HEK293 (cell line): ENCODE data around the gene HAUS5.
A peak's percentile ranks its signal among the peaks of the same experiment; 100 is the strongest.
"Not testable (repeated sequence)": the region's sequence is repeated elsewhere in the genome, so short reads cannot be mapped to it uniquely, and the experiment has no call there.

Experiments used
- CTCF ChIA-PET: fragments of 350-600 bp; formaldehyde crosslinking; extraction: SDS; loops from one replicate; lab custom pipeline; 2021; ENCODE audit warnings: antibody characterized with exemption; lab: Yijun Ruan, JAX
- POLR2A ChIA-PET: fragments of 300-600 bp; formaldehyde crosslinking; extraction: SDS; loops from one replicate; lab custom pipeline; 2020; ENCODE audit warnings: antibody characterized with exemption, inconsistent platforms; lab: Yijun Ruan, JAX
- H3K27ac ChIP-seq: fragments of 200-500 bp; sonication (Bioruptor generic); 2 replicates; pipeline ENCODE4 v1.5.1; 2014; ENCODE audit warnings: low read depth, low read length, control low read depth, inconsistent platforms; ENCODE audit errors: extremely low read depth
- H3K36me3 ChIP-seq, 2 experiments: fragments of 200-500 bp in 1 of 2; sonication (Bioruptor generic) in 1 of 2; 1 replicate in 1 of 2; 2 replicates in 1 of 2; pipeline ENCODE4 v1.5.1; 2014 to 2017; ENCODE audit warnings: inconsistent platforms in 2 of 2, low read length in 2 of 2; ENCODE audit not compliant: control insufficient read depth in 2 of 2, insufficient read depth in 1 of 2
- H3K4me1 ChIP-seq: fragments of 200-500 bp; sonication (Bioruptor generic); 2 replicates; pipeline ENCODE4 v1.5.1; 2014; ENCODE audit warnings: mild to moderate bottlenecking, low read length, inconsistent platforms; ENCODE audit not compliant: control insufficient read depth, insufficient read depth
- H3K4me3 ChIP-seq: 2 replicates; pipeline ENCODE4 v1.5.1; 2011; ENCODE audit warnings: low read depth, mild to moderate bottlenecking, control low read depth, low read length, moderate library complexity
- H3K9me3 ChIP-seq: fragments of 200-500 bp; sonication (Bioruptor generic); 2 replicates; pipeline ENCODE4 v1.5.1; 2014; ENCODE audit warnings: low read depth, low read length, inconsistent platforms; ENCODE audit not compliant: control insufficient read depth, insufficient read depth
- AEBP2 ChIP-seq: fragments of 450-650 bp; formaldehyde crosslinking; IDR thresholded peaks from 2 replicates; pipeline ENCODE4 v1.5.1; 2016; ENCODE audit warnings: missing biosample characterization, missing genetic modification characterization, borderline replicate concordance
- IKZF3 ChIP-seq: fragments of 450-650 bp; IDR thresholded peaks from 2 replicates; pipeline ENCODE4 v1.5.0; 2018; ENCODE audit warnings: missing biosample characterization, mild to moderate bottlenecking, missing genetic modification characterization, moderate library complexity
- SETDB1 ChIP-seq: IDR thresholded peaks from one replicate; pipeline ENCODE4 v1.6.1; 2017; ENCODE audit warnings: mild to moderate bottlenecking, low read length, moderate library complexity, mixed read lengths; ENCODE audit not compliant: insufficient read length
- SP3 ChIP-seq: fragments of 450-650 bp; formaldehyde crosslinking; IDR thresholded peaks from 2 replicates; pipeline ENCODE4 v1.5.1; 2016; ENCODE audit warnings: missing biosample characterization, missing genetic modification characterization
- YY1 ChIP-seq: fragments of 450-650 bp; formaldehyde crosslinking; IDR thresholded peaks from 2 replicates; pipeline ENCODE4 v1.5.1; 2018; ENCODE audit warnings: missing biosample characterization, missing genetic modification characterization
- ZBTB1 ChIP-seq: fragments of 450-650 bp; formaldehyde crosslinking; IDR thresholded peaks from 2 replicates; pipeline ENCODE4 v1.5.1; 2016; ENCODE audit warnings: missing biosample characterization, missing genetic modification characterization
- ZBTB17 ChIP-seq: fragments of 450-650 bp; formaldehyde crosslinking; IDR thresholded peaks from 2 replicates; pipeline ENCODE4 v1.5.1; 2016; ENCODE audit warnings: missing biosample characterization, missing genetic modification characterization
- ZNF18 ChIP-seq: fragments of 450-650 bp; formaldehyde crosslinking; IDR thresholded peaks from 2 replicates; pipeline ENCODE4 v1.5.1; 2016; ENCODE audit warnings: missing biosample characterization, missing genetic modification characterization
- ZNF280D ChIP-seq: fragments of 450-650 bp; formaldehyde crosslinking; IDR thresholded peaks from 2 replicates; pipeline ENCODE4 v1.5.1; 2016; ENCODE audit warnings: missing biosample characterization, missing genetic modification characterization
- ZNF561 ChIP-seq: fragments of 450-650 bp; IDR thresholded peaks from 2 replicates; pipeline ENCODE4 v1.5.1; 2018; ENCODE audit warnings: missing biosample characterization, missing genetic modification characterization, borderline replicate concordance
- ZNF610 ChIP-seq: fragments of 450-650 bp; formaldehyde crosslinking; IDR thresholded peaks from 2 replicates; pipeline ENCODE4 v1.5.1; 2016; ENCODE audit warnings: missing biosample characterization, missing genetic modification characterization, borderline replicate concordance
- ZNF639 ChIP-seq: fragments of 450-650 bp; formaldehyde crosslinking; IDR thresholded peaks from 2 replicates; pipeline ENCODE4 v1.5.1; 2016; ENCODE audit warnings: missing biosample characterization, missing genetic modification characterization

The HAUS5 gene

GRCh38 chr19:35607170-35607569 is 5.4 kb upstream of the HAUS5 start:
- TF ChIP-seq ZNF280D (tag by site-specific recombination) (0 out of 2 replicates have a peak, but pooled peaks have one; percentile 42), ZNF18 (tag by site-specific recombination) (peak; percentile 72), SETDB1 (peak; percentile 68), SP3 (tag by site-specific recombination) (0 out of 2 replicates have a peak, but pooled peaks have one; percentile 30), ZNF639 (tag by site-specific recombination) (0 out of 2 replicates have a peak, but pooled peaks have one; percentile 25), ZNF610 (tag by site-specific recombination) (0 out of 2 replicates have a peak, but pooled peaks have one; percentile 39)
- not testable (repeated sequence) for H3K9me3 ChIP-seq, H3K36me3 ChIP-seq, H3K4me3 ChIP-seq, H3K4me1 ChIP-seq, H3K27ac ChIP-seq
- ChIA-PET CTCF (interaction anchor here (0.6 to 2.8 kb wide), 10 partner anchors 11 to 337 kb away, joined by 3 to 26 read pairs (median 4); no protein-coding TSS in a partner anchor), POLR2A (interaction anchor here (0.9 kb wide), 1 partner anchor 31 kb away, joined by 3 read pairs; no protein-coding TSS in a partner anchor)

- no peak overlapping the region for H3K4me3 ChIP-seq
- H3K9me3 ChIP-seq = peaks cover 2% of the 10 kb centered on the region
- H3K4me1 ChIP-seq = peaks cover 3% of the 10 kb centered on the region
- CTCF ChIA-PET = interaction anchor here (0.6 to 2.1 kb wide), 14 partner anchors 10 to 338 kb away, joined by 3 to 7 read pairs (median 4); no protein-coding TSS in a partner anchor
- POLR2A ChIA-PET = interaction anchor here (0.8 to 1.4 kb wide), 3 partner anchors 9 to 52 kb away, joined by 3 to 5 read pairs (median 3); no protein-coding TSS in a partner anchor
- TF ChIP-seq ZNF561 (tag by site-specific recombination) (no peak), AEBP2 (tag by site-specific recombination) (no peak), IKZF3 (no peak)
- H3K27ac ChIP-seq = no peak overlapping the region
- no peaks in the 10 kb centered on the region for H3K36me3 ChIP-seq
Observed at GRCh38 chr19:35607661-35608060, 4.9 kb upstream of the HAUS5 start.

- H3K4me1 ChIP-seq = peaks cover 7% of the 10 kb centered on the region
- no peak overlapping the region for H3K4me3 ChIP-seq
- peaks cover 2% of the 10 kb centered on the region for H3K9me3 ChIP-seq
- no peak overlapping the region for H3K27ac ChIP-seq
- H3K36me3 ChIP-seq = no peaks in the 10 kb centered on the region; a peak in 1 of 3 replicates
- ChIA-PET CTCF (interaction anchor here (0.6 to 2.1 kb wide), 9 partner anchors 10 to 255 kb away, joined by 3 to 7 read pairs (median 4); no protein-coding TSS in a partner anchor), POLR2A (interaction anchor here (0.8 to 1.4 kb wide), 3 partner anchors 9 to 52 kb away, joined by 3 to 5 read pairs (median 3); no protein-coding TSS in a partner anchor)
- TF ChIP-seq ZBTB1 (no peak), ZNF561 (tag by site-specific recombination) (no peak), ZBTB17 (0 out of 2 replicates have a peak, but pooled peaks have one; percentile 12), YY1 (tag by site-specific recombination) (peak; percentile 29; the same call in 1 of the 2 replicates)
Observed at GRCh38 chr19:35608251-35608650, 4.3 kb upstream of the HAUS5 start.
